ENCODE measurements around the gene KCNQ1.

KCNQ1 gene

GRCh38 chr11:2791139-2791520 lies 346.3 kb downstream of the KCNQ1 start:
- no peak for TF ChIP-seq CTCF (IDR thresholded peaks at IDR 0.05; ENCODE audit: poor library complexity, severe bottlenecking)
- Histone ChIP-seq H3K9me3 (ENCODE audit: severe bottlenecking) (no peaks in the 10 kb centered on the region), H3K36me3 (ENCODE audit: low read depth) (no peaks in the 10 kb centered on the region), H3K27ac (ENCODE audit: poor library complexity, severe bottlenecking) (no peak overlapping the region), H3K27me3 (ENCODE audit: insufficient read depth, poor library complexity, severe bottlenecking) (peaks cover 4% of the 10 kb centered on the region), H3K4me1 (ENCODE audit: insufficient read depth, poor library complexity, severe bottlenecking) (no peaks in the 10 kb centered on the region), H3K4me3 (ENCODE audit: severe bottlenecking) (no peak overlapping the region)
- ATAC-seq (ENCODE audit: low read depth) (no peak), DNase-seq (ENCODE audit: low spot score) (peak; percentile 38)

- Histone ChIP-seq H3K27me3 (ENCODE audit: insufficient read depth, poor library complexity, severe bottlenecking) (peaks cover 4% of the 10 kb centered on the region), H3K4me3 (ENCODE audit: severe bottlenecking) (peak overlapping the region; percentile 9), H3K27ac (ENCODE audit: poor library complexity, severe bottlenecking) (no peak overlapping the region), H3K36me3 (ENCODE audit: low read depth) (no peaks in the 10 kb centered on the region), H3K9me3 (ENCODE audit: severe bottlenecking) (no peaks in the 10 kb centered on the region), H3K4me1 (ENCODE audit: insufficient read depth, poor library complexity, severe bottlenecking) (no peaks in the 10 kb centered on the region)
- ATAC-seq (ENCODE audit: low read depth), result no peak; the same call in 2 of the 3 replicates
- TF ChIP-seq CTCF (IDR thresholded peaks at IDR 0.05; ENCODE audit: poor library complexity, severe bottlenecking), result no peak
- no peak for DNase-seq (ENCODE audit: low spot score)
These were observed 346.9 kb downstream of the KCNQ1 start for GRCh38 chr11:2791521-2792380.

- H3K9me3 ChIP-seq (ENCODE audit: severe bottlenecking), result no peaks in the 10 kb centered on the region
- ATAC-seq (ENCODE audit: low read depth), result peak; percentile 50; the same call in 2 of the 3 replicates
- H3K36me3 ChIP-seq (ENCODE audit: low read depth), result no peaks in the 10 kb centered on the region
- no peak overlapping the region for H3K4me3 ChIP-seq (ENCODE audit: severe bottlenecking)
- no peak for TF ChIP-seq CTCF (IDR thresholded peaks at IDR 0.05; ENCODE audit: poor library complexity, severe bottlenecking)
- no peaks in the 10 kb centered on the region for H3K4me1 ChIP-seq (ENCODE audit: insufficient read depth, poor library complexity, severe bottlenecking)
- H3K27ac ChIP-seq (ENCODE audit: poor library complexity, severe bottlenecking), result no peak overlapping the region
- peaks cover 4% of the 10 kb centered on the region for H3K27me3 ChIP-seq (ENCODE audit: insufficient read depth, poor library complexity, severe bottlenecking)
- peak; percentile 50 for DNase-seq (ENCODE audit: low spot score)
These were observed 347.8 kb downstream of the KCNQ1 start for GRCh38 chr11:2792381-2793250.

- ATAC-seq (ENCODE audit: low read depth) (no peak), DNase-seq (ENCODE audit: low spot score) (no peak)
- Histone ChIP-seq H3K27ac (ENCODE audit: poor library complexity, severe bottlenecking) (no peak overlapping the region), H3K27me3 (ENCODE audit: insufficient read depth, poor library complexity, severe bottlenecking) (peaks cover 4% of the 10 kb centered on the region), H3K9me3 (ENCODE audit: severe bottlenecking) (no peaks in the 10 kb centered on the region), H3K4me3 (ENCODE audit: severe bottlenecking) (no peak overlapping the region), H3K4me1 (ENCODE audit: insufficient read depth, poor library complexity, severe bottlenecking) (no peaks in the 10 kb centered on the region), H3K36me3 (ENCODE audit: low read depth) (no peaks in the 10 kb centered on the region)
- no peak for TF ChIP-seq CTCF (IDR thresholded peaks at IDR 0.05; ENCODE audit: poor library complexity, severe bottlenecking)
These were observed 348.9 kb downstream of the KCNQ1 start for GRCh38 chr11:2793701-2794045.
